ENCODE data around the gene OPCML.

Gene OPCML

GRCh38 chr11:132504501-132505041 lies 1027.7 kb downstream of the OPCML start:
- H3K4me3 ChIP-seq (replicated peaks; ENCODE audit: insufficient read depth, low read length): no peak overlapping the region
- no peak for TF ChIP-seq GABPA (IDR thresholded peaks at IDR 0.05; ENCODE audit: low read depth)
- TF ChIP-seq CTCF (IDR thresholded peaks at IDR 0.05; ENCODE audit: insufficient read depth, low read length): no peak
- no peak for TF ChIP-seq POLR2AphosphoS5 (IDR thresholded peaks at IDR 0.05; ENCODE audit: low read depth)
- no peak for TF ChIP-seq SPI1 (IDR thresholded peaks at IDR 0.05; ENCODE audit: borderline replicate concordance, low read depth)
- TF ChIP-seq REST (IDR thresholded peaks at IDR 0.05; ENCODE audit: insufficient replicate concordance, low read depth): no peak
- no peak for DNase-seq (ENCODE audit: low read depth in 1 of 2, low spot score in 1 of 2)
- no peak overlapping the region for H3K27ac ChIP-seq (replicated peaks)
- peaks cover 2% of the 10 kb centered on the region for H3K27me3 ChIP-seq (ENCODE audit: insufficient read depth, poor library complexity, severe bottlenecking)

- DNase-seq (ENCODE audit: low read depth in 1 of 2, low spot score in 1 of 2): no peak
- TF ChIP-seq CTCF (IDR thresholded peaks at IDR 0.05; ENCODE audit: insufficient read depth, low read length): no peak
- TF ChIP-seq SPI1 (IDR thresholded peaks at IDR 0.05; ENCODE audit: borderline replicate concordance, low read depth): no peak
- TF ChIP-seq REST (IDR thresholded peaks at IDR 0.05; ENCODE audit: insufficient replicate concordance, low read depth): no peak
- TF ChIP-seq POLR2AphosphoS5 (IDR thresholded peaks at IDR 0.05; ENCODE audit: low read depth): no peak
- TF ChIP-seq GABPA (IDR thresholded peaks at IDR 0.05; ENCODE audit: low read depth): no peak
- Histone ChIP-seq H3K4me3 (replicated peaks; ENCODE audit: insufficient read depth, low read length) (no peak overlapping the region), H3K27ac (replicated peaks) (no peak overlapping the region), H3K27me3 (ENCODE audit: insufficient read depth, poor library complexity, severe bottlenecking) (peaks cover 2% of the 10 kb centered on the region)
Measured at GRCh38 chr11:132501356-132501755, 1030.9 kb downstream of the OPCML start.

GRCh38 chr11:132499661-132500060 lies 1032.6 kb downstream of the OPCML start:
- TF ChIP-seq REST (IDR thresholded peaks at IDR 0.05; ENCODE audit: insufficient replicate concordance, low read depth) (no peak), GABPA (IDR thresholded peaks at IDR 0.05; ENCODE audit: low read depth) (no peak), CTCF (IDR thresholded peaks at IDR 0.05; ENCODE audit: insufficient read depth, low read length) (no peak), POLR2AphosphoS5 (IDR thresholded peaks at IDR 0.05; ENCODE audit: low read depth) (no peak), SPI1 (IDR thresholded peaks at IDR 0.05; ENCODE audit: borderline replicate concordance, low read depth) (no peak)
- Histone ChIP-seq H3K27ac (replicated peaks) (no peak overlapping the region), H3K4me3 (replicated peaks; ENCODE audit: insufficient read depth, low read length) (no peak overlapping the region), H3K27me3 (ENCODE audit: insufficient read depth, poor library complexity, severe bottlenecking) (no peaks in the 10 kb centered on the region)
- DNase-seq (ENCODE audit: low read depth in 1 of 2, low spot score in 1 of 2): no peak

Data from HL-60 (cell line).